Activated T-cell treated with anti-CD3 and anti-CD28 coated beads, Interleukin-2, amount 50 U/mL, for 1 hour (primary cell): ENCODE measurements around the gene PTPRN2.
"Not testable (repeated sequence)": the region's sequence is repeated elsewhere in the genome, so short reads cannot be mapped to it uniquely, and the experiment has no call there.

Source experiments
- DNase-seq: peaks from one replicate; pipeline ENCODE4 v3.0.0-alpha.2; 2020

PTPRN2 gene

GRCh38 chr7:157709531-157710251 lies 877.9 kb downstream of the PTPRN2 start:
- DNase-seq, result peak; percentile 11

GRCh38 chr7:157708919-157709295 lies 878.7 kb downstream of the PTPRN2 start:
- peak; percentile 11 for DNase-seq

- DNase-seq, result peak; percentile 7
These were observed 879.4 kb downstream of the PTPRN2 start for GRCh38 chr7:157707983-157708918.

- DNase-seq, result no peak
These were observed 883.3 kb downstream of the PTPRN2 start for GRCh38 chr7:157704365-157704764.

DNA sequence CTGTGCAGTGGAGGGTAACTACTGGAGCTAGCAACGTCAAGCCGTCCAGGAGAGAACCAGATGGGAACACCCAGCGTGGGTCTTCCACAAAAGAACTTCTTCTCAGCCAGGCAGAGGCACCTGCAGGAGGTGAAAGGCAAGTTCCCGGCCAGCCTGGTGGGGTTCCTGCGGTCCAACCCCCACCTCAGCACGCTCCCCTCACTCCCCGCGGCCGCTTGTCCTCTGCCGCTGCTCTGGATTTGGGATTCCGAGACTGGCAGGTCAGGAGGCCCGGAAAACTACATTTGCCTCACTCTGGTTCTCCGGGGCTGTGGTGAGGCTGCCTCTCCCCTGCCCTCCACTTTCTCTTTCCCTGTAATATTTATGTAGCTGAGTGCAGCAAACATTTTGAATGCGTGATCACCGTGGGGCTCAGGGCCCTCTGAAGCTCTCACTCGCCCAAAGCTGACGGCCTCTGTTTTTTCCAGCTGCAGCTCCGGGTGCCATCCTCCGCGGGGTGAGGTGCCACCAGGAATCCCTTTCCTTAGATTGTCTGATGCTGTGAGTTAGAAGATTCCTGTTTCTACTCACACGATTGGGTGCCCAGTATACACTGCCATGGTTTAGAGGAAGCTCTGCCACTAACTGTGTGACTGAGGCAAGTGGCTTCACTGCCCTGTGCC lies 884.0 kb downstream of the PTPRN2 start:
- no peak for DNase-seq

DNA sequence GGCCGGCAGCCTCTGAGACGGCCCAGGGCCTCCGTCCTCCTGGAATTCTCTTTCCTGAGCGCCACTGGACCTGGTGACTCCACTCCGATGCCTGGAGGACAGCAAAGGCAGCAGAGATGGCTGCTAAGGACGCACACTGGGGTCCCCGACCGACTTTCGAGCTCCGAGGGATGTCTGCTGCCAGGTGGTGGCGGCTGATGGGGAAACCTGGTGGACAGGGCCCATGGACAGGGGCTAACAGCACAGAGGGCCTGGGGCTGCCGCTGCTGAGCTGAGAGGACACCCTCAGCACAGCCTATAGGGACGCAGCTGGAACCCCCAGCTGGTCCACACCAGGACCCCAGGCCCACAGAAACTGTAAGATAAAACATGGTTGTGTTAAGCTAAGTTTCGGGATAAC lies 884.5 kb downstream of the PTPRN2 start:
- no peak for DNase-seq

DNA sequence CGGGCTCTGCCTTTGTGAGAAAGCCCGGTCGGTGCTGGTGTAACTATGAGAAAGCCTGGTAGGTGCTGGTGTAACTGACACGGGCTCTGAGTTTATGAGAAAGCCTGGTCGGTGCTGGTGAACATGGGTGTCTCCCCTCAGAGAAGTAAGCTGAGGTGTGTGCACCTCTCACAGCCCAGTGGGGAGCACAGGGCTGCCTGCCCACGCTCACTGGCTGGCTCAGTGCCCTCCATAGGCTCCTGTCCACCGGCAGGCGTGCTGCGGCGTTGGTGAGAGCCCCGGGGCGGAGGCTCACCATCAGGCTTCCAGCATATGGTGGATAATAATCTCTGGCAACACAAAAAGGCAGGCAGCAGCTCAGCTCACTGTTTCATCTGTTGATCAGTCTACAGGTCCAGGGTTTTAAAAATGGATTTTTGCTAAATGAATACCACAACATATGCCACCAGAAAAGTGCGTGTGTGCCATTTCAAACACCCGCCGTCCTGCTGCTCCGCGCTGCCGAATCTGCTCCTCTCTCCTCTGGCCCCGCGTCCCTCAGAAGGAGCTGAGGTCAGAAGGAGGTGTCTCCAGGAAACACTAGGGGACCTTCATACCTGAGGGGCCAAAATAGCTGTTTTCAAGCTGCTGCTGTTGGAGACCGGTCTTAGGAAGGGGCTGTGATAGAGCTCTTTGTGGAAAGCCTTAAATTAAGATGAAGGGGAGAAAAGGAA lies 885.2 kb downstream of the PTPRN2 start:
- no peak for DNase-seq

- not testable (repeated sequence) for DNase-seq
These were observed 886.0 kb downstream of the PTPRN2 start for GRCh38 chr7:157701395-157702180.

- no peak for DNase-seq
These were observed 887.2 kb downstream of the PTPRN2 start for GRCh38 chr7:157700231-157701005.

DNA sequence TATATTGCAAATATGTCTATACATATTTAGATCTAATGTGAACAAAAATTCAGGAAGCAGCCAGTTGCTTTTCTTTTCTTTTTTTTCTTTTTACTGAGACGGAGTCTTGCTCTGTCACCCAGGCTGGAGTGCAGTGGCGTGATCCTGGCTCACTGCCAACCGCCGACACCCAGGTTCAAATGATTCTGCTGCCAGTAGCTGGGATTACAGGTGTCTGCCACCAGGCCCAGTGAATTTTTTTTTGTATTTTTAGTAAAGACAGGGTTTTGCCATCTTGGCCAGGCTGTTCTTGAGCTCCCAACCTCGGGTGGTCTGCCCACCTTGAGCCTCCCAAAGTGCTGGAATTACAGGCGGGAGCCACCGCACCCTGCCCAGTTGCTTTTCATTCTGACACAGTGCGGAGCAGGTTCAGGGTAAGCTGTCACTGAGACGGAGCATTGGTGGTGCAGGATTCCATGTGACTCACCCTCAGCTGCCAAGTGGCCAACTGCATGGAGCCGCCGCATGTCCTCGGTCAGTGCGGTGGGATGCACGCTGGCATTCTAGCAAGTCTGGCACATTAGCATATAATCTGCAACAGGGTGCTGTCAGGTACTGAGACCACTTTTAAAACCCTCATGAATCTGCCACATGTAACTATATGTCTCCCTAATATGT lies 888.1 kb downstream of the PTPRN2 start:
- no peak for DNase-seq

- not testable (repeated sequence) for DNase-seq
These were observed 890.3 kb downstream of the PTPRN2 start for GRCh38 chr7:157697287-157697686.

DNA sequence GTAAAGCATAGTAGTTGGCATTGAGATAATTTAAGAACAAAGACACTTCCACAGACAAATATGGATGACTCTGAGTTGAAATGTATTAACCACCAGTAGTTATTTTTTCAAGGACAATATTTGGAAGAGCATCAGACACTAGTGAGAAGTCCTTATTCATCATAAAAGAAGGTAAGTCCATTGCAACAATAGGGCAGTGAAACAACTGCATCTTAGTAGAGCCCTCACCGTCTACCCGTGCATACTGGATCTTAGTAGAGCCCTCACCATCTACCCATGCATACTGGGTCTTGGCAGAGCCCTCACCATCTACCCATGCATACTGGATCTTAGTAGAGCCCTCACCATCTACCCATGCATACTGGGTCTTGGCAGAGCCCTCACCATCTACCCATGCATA lies 892.0 kb downstream of the PTPRN2 start:
- DNase-seq, result not testable (repeated sequence)

DNA sequence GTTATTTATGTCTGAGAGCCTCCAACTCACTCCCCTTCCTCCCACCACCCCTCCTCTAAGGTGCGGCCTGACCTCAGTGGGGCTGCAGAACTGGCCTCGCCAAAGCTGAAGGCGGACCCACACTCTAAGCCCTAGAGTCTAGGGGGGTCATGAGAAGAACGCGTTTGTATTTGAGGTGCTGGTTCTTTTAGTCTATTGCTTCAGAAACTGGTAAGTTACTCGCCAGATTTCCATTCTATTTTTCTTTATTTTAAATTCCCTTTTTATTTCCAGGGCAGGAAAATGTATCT lies 893.3 kb downstream of the PTPRN2 start:
- DNase-seq, result no peak

DNA sequence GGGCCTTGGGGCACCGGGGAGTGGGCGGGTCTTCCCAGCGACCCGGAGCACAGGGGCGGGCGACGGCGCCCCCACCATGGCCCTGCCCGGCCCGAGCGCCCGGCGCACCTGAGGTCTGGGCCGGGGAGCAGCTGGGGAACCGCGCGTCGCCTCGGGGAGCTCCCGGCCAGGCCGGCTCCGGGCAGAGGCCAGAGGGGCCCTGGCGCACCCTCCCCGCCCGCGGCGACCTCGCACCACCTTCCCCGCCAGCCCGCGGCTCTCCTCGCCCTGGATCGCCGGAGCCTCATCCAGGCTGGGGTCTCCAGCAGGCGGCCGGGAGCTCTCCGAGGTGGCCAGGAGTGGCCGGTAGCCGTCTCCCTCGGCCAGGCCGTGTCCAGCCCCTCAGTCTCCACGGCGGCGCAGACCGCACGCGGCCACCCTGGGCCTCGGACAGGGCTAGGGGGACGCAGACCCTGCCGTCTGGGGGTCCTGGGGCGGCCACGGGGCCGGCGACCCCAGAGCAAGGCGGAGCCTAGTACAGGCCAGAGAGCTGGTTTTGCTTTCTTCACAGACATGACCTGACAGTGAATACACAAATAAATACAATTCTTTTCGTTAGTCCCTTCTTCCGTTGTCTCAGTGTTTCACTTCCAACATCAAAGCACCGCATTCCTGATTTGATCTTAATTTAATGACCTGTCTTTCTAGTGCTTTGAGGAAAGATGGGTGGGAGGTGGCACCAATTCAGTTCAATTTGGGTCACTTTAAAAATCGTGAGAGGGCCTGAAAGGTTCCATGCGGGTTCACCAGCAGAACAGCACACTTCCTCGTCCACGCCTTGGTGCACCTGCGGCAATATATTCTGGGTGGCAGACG lies 893.9 kb downstream of the PTPRN2 start:
- no peak for DNase-seq

DNA sequence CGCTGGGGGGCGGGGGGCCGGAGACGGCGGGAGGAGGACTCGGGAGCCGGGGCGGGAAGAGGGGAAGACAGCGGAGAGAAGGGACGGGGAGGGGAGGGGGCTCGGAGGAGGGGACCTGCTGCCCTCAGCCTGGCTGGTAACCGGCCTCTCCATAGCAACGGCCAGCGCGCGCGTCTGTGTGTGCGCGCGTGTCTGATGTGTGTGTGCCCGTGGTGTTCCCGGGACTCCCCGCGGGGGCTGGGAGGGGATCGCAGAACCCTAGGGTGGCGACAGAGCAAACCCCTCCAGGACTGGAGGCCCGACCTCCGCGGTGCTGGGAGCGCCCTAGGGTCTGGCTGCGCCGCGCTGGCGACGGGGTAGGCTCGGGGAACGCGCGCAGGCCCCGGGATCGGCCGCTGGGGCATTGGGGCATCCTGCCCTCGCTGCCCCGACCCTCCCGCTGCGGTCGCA lies 894.5 kb downstream of the PTPRN2 start:
- DNase-seq, result no peak

DNA sequence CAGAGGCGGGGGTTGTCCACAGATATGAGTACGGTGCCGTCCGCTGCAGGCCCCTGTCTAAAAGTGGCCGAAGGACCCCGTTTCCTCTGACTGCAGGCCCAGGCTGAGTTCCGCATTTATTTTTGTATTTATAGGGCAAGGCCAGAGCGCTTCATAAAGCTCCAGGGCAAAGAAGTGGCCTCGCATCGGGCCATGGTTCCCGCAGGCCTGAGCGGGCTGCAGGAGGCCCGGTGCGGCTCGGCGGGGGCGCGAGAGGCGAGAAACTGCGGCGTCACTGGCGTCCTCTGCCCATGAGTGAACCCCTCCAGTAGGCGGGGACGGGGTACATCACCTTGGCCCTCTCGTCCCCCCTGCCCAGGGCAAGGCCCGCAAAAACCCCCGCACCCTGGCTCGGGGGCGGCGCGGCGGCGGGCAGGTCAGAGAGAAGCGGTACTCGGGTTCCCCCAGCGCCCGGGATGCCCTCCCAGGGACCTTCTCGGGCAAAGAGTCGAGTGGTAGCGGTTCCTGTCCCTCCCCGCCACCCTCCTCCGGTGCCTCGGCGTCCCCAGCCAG lies 895.1 kb downstream of the PTPRN2 start:
- no peak for DNase-seq

DNA sequence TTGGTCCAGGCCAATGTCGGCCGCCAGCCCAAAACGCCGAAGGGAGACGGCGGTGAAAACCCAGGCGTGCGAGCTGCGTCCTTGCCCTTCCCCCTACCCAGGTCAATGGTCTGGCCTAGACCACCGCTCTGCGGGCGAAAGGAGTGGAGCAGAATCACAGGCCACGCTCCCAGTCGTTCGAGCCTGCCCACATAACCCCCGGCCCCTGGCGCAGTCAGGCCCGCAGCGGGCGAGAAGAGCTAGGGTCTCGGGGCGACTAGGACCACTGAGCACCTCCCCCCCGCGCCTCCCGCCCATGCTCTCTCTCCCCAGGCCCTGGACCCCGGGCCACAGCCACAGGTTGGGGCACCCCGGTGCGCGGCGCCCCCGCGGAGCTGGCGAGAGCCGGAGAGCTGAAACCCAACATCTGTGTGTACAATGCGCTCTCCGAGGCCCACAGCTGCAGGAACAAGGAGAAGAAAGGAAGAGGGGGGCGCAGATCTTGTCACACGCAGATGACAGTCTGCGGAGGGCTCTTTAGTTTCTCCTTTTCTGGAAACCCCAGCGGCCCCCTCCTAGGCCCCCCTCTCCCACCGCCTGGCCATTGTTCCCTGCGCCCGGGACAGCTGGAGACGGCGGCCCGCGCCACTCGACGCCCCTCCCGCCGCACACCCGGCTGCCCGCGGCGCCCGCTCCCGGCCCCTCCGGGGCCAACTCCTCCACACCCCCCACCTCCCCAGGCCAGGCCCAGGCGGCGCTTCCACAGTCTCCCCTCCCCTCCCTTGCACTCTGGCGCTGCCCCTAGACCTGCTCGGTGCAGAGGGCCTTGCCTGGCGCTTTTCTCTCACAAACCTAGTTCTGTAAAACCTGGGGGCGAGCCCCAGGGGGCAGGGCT lies 895.8 kb downstream of the PTPRN2 start:
- no peak for DNase-seq

DNA sequence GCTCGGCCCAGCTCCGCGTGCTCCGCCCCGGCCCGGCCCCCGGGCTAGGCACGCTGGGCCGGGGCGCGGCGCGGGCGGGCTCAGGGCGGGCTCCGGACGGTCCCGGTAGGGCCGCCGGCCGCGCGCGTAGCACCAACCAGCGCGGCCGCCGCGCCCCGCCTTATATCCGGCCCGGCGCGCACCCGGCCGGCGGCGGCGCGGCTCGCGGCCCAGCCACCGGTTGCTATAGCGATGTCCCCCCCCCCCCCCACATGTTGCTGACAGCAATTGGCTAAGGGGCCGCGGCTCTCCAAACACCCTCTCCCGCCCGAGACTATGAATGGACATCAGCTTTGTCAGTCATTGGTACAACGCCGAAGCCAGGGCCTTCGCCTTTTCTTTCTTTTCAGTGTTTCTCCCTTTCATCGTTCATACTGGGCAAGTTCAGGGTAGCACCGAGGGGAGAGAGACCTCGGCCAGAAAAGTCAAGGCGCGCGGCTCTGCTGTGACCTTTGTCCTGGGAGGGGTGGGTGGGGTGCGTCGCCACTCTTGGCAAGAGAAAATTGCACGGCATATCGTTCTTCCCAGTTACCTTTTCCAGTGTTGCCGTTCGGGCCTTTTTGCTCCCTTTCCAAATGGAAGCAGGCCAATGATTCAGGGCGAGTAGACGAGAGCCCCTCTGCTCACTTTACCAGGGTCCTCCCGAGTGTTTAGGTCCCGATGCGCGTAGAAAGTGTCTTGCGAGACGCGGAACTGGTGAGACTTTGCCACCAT lies 896.6 kb downstream of the PTPRN2 start:
- DNase-seq, result no peak
